GM19351 (cell line): ENCODE data around the gene MTG1.

Experiments
- ATAC-seq: cut with Tn5 transposase; IDR thresholded peaks from one replicate; pipeline ENCODE4 v1.9.1; 2021; ENCODE audit warnings: mild to moderate bottlenecking, moderate library complexity; ENCODE audit not compliant: unreplicated experiment

MTG1 gene, protein sequence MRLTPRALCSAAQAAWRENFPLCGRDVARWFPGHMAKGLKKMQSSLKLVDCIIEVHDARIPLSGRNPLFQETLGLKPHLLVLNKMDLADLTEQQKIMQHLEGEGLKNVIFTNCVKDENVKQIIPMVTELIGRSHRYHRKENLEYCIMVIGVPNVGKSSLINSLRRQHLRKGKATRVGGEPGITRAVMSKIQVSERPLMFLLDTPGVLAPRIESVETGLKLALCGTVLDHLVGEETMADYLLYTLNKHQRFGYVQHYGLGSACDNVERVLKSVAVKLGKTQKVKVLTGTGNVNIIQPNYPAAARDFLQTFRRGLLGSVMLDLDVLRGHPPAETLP

DNA sequence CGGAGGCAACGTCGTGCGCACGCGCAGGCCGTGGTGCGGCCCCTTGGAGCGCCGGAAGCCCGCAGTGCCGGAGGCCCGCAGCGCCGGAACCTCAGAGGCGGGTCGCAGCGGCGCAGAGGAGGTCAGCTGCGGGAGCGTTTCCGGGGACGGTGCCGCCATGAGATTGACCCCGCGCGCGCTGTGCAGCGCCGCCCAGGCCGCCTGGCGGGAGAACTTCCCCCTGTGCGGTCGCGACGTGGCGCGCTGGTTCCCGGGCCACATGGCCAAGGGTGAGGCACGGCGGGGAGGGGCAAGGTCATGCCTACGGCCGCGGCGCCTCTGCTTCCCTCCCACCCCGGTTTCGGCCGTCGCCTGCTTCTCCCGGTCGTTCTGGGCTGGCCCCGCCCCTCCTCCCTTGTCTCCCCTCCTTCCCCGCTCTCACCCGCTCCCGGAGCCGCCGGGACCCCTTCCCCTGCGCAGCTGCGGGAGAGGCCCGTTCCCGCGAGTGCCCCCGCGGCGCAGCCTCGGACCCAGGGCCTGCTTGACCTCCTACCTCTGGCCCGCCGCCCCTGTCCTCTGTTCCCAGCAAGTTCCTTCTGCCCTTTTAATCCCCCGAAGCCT lies at the start of gene MTG1:
Gene MTG1 (plus strand): TSS at position 94 of the 600 bp plus-strand sequence. CDS start 64 bp downstream, at position 158.
- ATAC-seq: peak; percentile 58

DNA sequence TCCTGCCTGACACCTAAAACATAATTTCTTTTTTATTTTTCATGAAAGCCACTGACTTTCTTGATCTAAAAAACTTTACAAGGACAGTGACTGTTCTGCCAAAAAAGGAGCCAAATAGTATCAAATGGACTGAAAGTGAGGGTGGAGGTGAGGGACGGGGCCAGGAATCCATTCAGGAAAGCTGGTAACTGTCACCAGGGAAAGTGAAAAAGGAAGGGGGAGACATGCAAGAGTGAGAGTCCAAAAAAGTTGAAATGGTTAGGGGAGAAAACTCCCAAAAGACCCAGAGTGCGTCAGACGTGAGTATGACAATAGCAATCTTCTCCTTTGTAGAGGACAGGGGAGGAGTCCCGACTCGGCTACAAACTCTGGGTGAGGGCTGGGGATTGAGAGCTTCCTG lies 49.7 kb upstream of the MTG1 start:
- no peak for ATAC-seq

DNA sequence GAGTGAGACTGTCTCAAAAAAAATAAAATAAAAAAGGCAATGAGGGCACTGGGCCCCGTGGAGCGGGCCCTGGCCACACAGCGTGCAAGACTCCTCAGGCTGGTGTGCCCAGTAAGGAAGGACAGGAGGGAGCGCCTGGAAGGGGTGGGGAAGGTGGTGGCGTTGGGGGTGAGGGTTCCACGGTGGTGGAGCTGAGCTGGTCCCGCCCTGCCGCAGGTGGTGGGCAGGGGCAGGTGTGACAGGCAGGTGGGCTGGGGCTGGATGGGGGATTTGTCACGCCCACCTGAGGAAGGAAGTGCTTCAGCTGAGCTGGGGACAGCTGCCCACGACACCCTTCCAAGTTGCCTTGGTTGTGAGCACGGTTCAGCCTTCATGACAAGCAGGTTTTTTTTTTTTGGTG lies 47.5 kb upstream of the MTG1 start:
- ATAC-seq: no peak

DNA sequence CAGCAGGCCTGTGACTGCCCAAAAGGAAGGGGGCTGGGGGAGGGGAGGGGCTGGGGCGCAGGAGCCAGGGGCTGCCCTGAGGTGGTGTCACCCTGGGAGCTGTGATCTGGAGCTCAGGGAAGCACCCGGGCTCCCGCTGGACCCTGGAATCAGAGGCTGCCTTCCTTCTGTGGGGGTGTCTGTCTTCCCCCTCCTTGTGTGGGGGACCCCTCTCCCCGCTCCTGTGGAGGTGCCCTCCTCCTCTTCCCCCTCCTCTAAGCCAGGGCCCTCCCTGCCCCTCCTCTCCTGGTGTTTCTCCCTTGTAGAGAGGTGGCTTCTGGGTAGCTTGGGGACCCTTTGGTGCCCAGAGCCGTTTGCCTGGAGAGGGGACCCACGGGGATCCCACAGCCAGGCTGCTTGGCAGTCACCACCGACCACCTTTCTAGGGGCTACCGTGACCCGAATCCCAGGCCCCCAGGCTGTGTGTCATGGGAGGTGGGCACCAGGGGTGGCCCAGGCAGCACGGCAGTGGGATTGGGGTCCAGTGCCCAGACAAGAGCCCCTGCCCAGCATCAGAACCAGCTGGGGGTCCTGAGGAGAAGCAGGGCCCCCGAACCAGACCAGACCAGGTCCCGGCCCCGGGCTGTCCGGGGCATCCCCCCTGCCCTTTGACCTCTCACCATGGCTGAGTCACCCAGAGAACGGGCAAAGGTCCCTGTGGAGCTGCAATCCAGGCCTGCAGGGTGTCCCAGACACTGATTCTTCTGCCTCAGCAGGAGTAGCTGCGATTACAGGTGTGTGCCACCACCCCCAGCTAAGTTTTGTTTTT lies 46.0 kb upstream of the MTG1 start:
- ATAC-seq: no peak

DNA sequence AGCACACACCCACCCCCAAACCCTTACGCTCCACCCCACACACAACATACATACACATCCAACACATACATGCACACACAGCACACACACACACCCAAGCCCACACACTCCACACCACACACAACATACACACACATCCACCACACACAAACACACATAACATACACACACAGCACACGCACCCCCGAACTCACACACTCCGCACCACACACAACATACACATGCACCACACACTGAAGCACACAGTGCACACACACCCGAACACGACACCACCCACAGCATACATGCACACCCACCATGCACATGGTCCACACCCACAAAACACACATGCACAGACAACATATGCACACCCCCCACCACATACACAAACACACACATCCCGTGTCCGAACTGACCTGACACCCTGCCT lies 44.8 kb upstream of the MTG1 start:
- ATAC-seq: no peak

DNA sequence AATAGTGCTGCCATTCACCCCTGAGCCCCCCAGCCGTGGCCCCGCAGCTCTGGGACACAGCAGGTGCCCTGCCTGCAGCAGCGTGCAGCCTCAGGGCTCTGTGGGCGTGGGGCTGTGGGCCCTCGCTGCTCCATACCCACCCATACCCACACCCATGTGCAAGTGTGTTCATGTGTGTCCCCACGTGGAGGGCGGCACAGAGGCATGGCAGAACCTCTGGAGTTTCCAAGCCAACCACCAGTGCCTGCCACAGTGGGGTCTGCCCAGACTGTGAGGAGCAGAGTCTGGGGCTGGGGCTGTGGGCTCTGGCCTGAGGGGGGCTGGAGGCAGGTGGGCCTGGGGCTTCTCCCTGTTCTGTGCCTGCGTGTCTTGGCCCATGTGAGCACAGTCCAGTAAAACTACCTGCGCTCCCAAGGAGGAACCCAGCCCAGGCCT lies 44.4 kb upstream of the MTG1 start:
- ATAC-seq: no peak

DNA sequence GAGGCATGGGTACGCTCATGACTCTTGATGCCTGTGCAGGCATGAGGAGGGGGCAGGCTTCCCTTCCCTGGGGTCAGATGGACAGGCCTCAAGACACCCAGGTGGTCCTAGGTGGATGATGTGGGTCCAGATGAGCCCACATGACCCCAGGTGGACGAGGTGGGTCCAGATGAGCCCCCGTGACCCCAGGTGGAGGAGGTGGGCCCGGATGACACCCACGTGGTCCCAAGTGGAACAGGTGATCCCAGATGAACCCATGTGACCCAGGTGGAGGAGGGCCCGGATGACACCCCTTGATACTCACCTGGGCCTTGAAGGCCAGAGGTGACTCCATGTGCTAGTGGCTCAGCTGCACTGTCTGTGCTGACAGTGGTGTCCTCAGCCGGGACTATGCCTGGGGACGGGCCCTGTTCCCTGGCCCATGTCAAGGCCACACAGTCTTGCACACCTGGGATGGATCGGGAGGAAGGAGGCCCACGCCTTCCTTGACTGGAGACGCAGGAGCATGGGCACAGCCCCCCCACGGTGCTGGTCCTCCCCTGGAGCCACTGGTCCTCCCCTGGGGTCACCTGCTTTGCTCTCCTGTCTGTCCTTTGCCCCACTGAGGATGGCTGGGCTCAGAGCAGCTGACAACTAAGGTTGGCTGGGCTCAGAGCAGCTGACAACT lies 43.5 kb upstream of the MTG1 start:
- no peak for ATAC-seq

DNA sequence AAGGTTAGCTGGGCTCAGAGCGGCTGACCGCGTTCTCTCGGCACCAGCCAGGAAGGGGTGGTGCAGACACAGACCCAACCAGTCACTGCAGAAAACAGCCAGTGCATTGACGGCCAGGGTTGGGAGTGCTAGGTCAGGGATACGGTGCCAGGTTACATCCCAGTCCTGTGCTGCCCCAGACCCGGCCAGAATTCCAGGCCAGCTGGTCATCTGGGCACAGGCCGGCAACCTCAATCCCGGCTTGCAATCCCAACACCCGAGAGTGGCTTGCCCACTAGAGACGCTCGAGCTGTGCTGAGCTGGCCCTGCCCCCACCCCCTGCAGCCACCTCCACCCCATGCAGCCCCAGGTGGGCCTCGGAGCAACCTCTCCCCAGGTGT lies 43.0 kb upstream of the MTG1 start:
- ATAC-seq: no peak

DNA sequence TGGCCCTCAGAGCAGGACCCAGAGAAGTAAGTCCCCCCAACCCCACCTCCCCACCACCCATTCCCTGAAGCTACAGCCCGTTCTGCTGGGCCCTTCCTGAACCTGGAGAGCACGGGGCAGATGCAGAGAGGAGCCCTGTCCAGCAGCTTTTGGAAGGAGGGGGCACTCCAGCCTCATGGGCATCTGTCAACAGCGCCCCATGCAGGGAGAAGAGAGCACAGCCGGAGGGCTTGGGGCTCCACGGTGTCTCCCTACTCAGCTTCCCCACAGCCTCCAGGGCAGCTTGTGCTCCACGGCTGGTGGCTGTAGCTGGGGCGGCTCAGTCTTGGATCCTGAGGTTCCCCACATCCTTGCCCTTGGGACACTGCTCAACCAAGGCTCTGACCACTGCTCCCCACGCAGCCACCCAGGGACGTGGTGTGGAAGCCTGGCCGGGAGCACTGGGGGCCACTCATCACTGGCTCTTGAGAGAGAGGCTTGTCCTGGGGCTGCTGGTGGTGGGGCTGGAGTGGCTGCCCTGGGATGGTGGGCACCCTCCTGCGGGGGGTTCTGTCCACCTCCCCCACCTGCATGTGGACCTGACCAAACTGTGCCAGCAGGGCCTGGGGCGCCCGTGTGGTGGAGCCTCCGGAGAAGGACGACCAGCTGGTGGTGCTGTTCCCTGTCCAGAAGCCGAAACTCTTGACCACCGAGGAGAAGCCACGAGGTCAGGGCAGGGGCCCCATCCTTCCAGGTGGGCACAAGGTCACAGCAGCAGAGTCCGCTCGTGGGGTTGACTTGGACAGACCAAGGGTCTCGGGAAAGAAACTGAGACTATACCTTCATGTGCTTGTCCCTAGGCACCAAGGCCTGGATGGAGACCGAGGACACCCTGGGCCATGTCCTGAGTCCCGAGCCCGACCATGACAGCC lies 42.3 kb upstream of the MTG1 start:
- no peak for ATAC-seq

DNA sequence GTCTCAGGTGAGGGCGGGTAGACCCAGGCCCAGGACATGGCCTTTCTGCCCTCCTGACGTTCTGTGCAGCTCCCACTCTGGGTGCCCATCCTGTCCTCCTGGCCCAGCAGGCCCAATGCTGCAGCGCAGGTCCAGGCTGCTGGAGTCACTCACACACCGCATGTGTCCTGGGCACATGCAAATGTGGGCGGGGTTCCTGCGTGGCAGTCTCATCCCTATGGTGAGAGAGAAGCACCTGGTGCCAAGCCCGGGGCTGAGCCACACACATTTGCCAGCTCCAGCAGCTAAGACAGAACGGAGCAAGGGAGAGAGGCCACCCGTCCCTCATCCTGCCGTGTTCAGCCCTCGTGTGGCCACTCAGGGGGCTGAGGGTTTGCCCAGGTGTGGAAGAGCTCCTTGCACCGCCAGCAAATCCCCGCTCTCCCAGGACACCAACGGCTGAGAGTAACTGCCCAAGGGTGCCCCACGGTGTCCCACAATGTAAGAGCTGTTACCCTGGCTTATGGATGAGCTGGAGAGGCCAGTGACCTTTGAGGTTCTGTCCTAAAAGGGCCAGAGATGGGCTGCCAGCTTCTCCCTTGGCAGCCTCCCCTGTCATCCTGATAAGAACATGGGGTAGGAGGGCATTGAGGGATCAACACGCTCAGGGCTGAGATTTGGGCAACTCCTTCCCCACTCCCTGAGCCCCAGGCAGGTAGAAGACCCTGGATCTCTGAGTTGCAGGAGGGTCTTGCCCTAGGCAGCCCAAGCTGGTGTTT lies 40.6 kb upstream of the MTG1 start:
- ATAC-seq: no peak

DNA sequence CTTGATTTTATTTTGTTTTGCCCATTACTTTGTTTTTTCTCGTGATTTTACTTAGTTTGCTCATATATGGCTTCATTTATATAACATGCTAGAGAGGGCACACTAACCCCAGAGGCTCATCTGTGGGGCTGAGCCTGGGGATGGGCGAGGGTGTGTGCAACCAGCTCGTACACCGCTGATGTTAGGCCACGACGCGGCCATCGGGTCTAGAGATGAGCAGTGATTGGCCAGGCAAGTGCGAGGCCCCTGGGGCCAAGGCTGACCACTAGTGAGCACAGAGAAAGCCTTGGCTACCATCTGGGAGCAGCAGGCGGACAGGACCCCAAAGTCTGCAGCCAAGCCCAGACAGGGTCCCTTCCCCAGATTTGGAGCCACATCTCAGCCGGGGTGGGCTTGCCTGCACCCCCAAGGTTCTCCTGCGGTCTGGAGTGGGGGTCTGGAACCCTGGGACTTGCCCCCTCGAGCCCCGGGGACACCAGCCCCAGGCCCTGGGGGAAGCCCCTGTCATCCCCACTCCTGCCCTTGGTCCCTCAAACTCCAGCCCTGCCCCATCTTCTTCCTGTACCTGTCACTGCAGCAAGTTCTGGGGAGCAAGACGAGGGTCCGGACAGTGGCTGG lies 39.9 kb upstream of the MTG1 start:
- no peak for ATAC-seq

DNA sequence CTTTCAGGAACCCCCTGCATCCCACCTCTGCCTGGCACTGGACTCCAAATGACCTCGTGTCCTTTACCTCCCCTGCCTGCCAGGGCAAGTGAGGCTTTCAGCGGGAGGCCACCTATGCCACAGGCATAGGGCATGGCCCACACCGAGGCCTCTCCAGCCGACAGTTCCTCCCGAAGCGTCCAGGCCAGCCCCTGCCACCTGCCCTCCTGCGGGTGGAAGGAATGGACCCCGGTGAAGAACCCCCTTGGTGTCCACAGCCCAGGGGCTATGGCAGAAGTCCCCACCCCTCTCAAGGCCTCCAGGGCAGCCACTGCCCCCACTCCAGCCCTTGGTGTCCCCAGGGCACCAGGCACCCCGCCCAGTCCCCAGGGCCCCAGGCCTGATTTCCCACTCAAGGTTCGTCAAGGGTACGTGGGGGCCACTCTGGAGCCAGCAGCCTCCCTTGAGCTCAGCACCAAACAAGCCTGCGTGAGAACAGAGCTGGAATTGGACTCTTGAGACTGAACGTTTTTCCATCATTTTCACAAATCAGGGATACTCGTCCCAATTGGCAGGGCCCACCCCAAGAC lies 39.2 kb upstream of the MTG1 start:
- no peak for ATAC-seq

DNA sequence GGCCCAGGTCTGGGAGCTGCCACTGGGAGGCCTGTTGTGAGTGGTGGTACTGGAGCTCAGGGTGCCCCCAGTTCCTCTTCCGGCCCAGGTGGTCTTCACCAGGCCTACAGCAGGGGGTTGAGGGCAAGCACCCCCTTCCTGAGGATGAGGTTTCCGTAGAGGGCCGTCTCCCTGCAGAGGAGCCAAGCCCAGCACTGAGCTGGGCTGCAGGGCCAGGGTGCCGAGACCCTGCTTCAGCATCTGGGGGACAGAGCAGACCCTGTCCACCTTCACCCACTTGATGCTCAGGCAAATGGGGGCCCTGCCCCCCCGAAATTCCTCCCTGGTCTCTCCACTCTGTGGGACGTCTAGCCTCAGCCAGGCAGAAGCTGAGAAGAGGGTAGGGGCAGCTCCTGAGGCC lies 38.7 kb upstream of the MTG1 start:
- ATAC-seq: no peak

DNA sequence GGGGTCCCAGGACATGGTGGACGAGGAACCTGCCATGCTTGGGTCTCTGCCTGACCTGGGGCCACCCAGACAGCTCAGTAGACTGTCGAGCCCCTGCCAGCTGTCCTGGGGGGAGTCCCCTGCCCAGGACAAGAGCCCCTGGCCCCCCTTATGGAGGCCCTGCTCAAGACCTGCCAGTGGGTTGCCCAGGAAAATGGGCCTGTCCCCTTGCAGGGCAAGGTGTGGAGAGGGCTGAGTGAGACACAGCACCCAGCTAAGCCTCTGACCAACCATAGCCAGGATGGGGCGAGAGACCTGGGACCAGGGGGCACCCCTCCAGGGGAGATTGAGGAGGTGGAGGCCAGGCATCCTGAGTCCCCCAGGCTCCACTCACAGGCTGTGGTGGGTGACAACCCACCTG lies 38.0 kb upstream of the MTG1 start:
- no peak for ATAC-seq

DNA sequence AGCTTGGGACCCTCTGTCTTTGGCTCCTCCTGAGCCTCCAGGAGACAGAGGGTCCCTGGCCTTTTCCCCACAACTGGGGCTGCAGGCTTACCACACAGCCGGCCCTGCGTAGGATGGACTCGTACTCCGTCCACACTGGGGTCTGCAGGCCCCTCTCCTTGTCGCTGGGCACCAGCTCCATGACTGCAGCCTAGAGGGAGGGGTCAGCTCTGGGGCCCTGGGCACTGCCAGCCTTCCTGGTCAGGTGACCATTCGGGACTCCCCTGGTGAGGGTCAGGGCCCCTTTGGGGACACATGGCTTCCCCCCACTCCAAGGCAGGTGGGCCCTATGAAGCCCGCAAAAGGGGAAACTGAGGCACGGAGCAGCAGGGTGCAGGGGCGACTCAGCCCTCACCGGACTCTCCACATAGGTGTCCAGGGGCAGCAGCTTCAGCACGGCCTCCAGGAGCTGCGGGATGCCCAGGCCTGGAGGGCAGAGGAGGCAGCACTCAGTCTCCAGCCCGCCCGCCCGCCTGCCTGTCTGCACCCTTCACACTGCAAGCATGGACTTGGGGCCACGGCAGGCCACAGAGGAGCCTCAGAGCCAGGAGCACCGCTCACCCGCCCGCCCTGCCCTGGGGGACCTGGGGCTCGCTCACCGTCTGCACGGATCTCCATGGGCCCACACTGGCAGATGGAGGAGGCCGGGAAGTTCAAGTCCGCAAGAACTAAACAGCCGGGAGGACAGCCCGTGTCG lies 37.2 kb upstream of the MTG1 start:
- peak; percentile 4 for ATAC-seq

DNA sequence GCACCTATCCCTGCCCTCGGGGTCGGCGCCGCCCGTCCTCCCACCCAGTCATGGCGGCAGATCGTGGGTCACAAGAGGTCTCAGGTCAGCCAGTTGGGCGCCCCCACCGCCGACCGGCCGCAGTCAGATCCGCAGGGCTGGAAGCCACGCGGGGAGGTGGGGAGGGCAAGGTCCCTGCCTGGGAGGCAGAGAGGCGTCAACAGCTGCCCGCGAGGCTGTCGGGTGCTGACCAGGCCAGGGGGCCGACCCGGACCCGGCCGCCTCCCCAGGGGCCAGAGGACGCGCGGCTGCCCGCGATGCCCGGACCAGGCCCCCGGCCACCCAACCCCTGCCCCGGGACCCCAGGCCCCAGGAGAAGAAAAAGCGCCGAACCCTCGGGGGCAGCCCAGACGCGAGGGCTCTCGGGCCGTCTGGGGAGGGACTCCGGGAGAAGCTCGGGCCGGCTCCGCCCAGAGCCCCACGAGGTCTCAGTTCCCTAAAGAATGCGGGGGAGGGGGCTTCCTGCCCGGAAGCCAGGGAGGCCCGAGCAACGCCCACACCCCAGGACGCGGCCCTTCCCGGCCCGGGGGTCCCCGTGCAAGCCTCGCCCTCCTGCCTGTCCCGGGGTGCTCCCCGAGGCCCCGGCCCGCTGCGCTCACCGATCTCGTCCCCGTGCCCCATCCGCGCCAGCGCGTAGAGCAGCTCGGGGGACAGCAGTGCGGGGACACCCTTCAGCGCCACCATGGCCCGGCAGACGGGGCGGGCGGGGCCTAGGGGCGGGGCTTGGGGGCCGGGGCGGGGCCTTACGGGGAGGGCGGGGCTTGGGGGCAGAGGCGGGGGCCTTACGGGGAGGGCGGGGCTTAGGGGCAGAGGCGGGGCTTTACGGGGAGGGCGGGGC lies 36.4 kb upstream of the MTG1 start, which contains the start of gene FUOM:
Gene FUOM (minus strand): TSS at position 735 of the 877 bp plus-strand sequence. CDS start 12 bp downstream, at position 723.
- ATAC-seq: peak; percentile 77
